Colonic mucosa (tissue), 4 donors: ENCODE data around the gene PSMB3. TPM values are rescaled to one million over a fixed set of nuclear protein-coding genes. Genes with fewer than 3 reads are reported as not detected.

Experiments
- DNase-seq: peaks from one replicate; pipeline ENCODE4 v3.0.0-alpha.2; 2020
- H3K27ac ChIP-seq: fragments of 200-600 bp; one replicate; pipeline ENCODE4 v1.8.0; 2021
- H3K27me3 ChIP-seq: fragments of 200-600 bp; one replicate; pipeline ENCODE4 v1.8.0; 2021
- H3K36me3 ChIP-seq: fragments of 200-600 bp; one replicate; pipeline ENCODE4 v1.8.0; 2021
- H3K4me1 ChIP-seq: fragments of 200-600 bp; one replicate; pipeline ENCODE4 v1.8.0; 2021; ENCODE audit warnings: mild to moderate bottlenecking
- H3K4me3 ChIP-seq: fragments of 200-600 bp; one replicate; pipeline ENCODE4 v1.8.0; 2021
- H3K9ac ChIP-seq, 2 donors: one replicate each; pipeline ENCODE4 v1.7.0; 2013; ENCODE audit warnings: control low read depth in 2 of 2, low read depth in 2 of 2, low read length in 2 of 2
- H3K9me3 ChIP-seq: fragments of 200-600 bp; one replicate; pipeline ENCODE4 v1.8.0; 2021
- intact Hi-C: fragments of 100-400 bp; cut with DNase I; formaldehyde crosslinking; loops from one replicate; pipeline ENCODE4 v1.14.1; 2022
- total RNA-seq, 2 donors: library from RNA; stranded (reverse); fragmentation: NEBNext Ultra II Directional in 1 of 2; extraction: Animal tissue kit (Norgen Biotek cat#: 25700) in 1 of 2; gene quantifications; one replicate each; pipeline ENCODE4 v1.2.1, GENCODE V29; 2021
- TF ChIP-seq, protein P1 (sequence below): fragments of 200-600 bp; IDR thresholded peaks from one replicate; pipeline ENCODE4 v1.8.0; 2022; ENCODE audit warnings: antibody characterized with exemption, mild to moderate bottlenecking
- donor health status: healthy.
- donor health status: DM: no; HTN: no; CAD: no.
- donor health status: DM: no; HTN: no; CAD: no.

Gene PSMB3
- total RNA-seq, 2 donors from 2014 or later, result 160 to 253 TPM

DNA sequence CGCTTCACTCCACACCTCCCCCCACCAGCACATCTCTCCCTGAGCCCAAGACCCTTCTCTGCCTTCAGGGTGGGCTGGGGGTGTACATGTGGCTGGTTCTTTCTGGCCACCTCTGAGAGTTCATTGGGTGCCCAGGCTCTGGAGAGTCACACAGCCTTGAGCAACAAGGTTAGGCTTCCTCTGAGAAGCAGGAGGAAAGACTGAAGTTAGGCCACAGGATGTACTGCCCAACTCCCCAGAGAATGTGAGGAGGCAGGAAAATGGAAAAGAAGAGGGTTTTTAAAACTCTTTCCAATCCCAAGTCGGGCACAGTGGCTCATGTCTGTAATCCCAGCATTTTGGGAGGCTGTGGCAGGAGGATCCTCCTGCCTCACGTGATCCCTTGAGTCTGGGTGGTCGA is 11.7 kb upstream of the PSMB3 start:
- no peaks in the 10 kb centered on the region for H3K36me3 ChIP-seq
- no peak overlapping the region for H3K4me3 ChIP-seq
- peaks cover 21% of the 10 kb centered on the region for H3K4me1 ChIP-seq
- no peaks in the 10 kb centered on the region for H3K9me3 ChIP-seq
- H3K27me3 ChIP-seq, result no peaks in the 10 kb centered on the region
- TF ChIP-seq, protein P1, sequence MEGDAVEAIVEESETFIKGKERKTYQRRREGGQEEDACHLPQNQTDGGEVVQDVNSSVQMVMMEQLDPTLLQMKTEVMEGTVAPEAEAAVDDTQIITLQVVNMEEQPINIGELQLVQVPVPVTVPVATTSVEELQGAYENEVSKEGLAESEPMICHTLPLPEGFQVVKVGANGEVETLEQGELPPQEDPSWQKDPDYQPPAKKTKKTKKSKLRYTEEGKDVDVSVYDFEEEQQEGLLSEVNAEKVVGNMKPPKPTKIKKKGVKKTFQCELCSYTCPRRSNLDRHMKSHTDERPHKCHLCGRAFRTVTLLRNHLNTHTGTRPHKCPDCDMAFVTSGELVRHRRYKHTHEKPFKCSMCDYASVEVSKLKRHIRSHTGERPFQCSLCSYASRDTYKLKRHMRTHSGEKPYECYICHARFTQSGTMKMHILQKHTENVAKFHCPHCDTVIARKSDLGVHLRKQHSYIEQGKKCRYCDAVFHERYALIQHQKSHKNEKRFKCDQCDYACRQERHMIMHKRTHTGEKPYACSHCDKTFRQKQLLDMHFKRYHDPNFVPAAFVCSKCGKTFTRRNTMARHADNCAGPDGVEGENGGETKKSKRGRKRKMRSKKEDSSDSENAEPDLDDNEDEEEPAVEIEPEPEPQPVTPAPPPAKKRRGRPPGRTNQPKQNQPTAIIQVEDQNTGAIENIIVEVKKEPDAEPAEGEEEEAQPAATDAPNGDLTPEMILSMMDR, result no peak
- no peak for DNase-seq
- H3K27ac ChIP-seq, result peak overlapping the region; percentile 90
- peak overlapping the region in 1 of 2 donors; percentile 4 for H3K9ac ChIP-seq
- intact Hi-C loops, result no loop called here

DNA sequence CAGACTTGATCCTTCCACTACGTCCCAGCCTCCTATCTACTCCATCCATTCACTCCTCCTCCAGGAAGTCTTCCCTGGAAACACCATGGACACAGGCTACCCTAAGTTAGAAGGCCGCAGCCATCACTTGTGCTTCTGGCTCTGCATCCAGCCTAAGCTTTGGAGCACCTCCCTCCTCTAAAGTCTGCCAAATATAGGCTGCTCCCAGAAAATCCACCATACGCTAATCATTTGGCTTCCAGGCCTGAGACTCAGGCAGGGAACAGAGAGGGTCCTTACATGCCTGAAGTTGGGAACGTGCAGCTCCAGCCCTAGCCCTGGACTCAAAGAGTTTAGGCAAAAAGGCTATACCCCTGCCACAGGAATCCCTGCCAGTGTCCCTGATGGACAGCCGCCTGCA is 11.1 kb upstream of the PSMB3 start:
- peak overlapping the region; percentile 90 for H3K27ac ChIP-seq
- DNase-seq, result no peak
- no peaks in the 10 kb centered on the region for H3K9me3 ChIP-seq
- intact Hi-C loops, result no loop called here
- TF ChIP-seq, protein P1, result no peak
- H3K27me3 ChIP-seq, result no peaks in the 10 kb centered on the region
- no peak overlapping the region for H3K4me3 ChIP-seq
- H3K36me3 ChIP-seq, result no peaks in the 10 kb centered on the region
- peak overlapping the region; percentile 13 to 86 for H3K9ac ChIP-seq
- H3K4me1 ChIP-seq, result peaks cover 21% of the 10 kb centered on the region

DNA sequence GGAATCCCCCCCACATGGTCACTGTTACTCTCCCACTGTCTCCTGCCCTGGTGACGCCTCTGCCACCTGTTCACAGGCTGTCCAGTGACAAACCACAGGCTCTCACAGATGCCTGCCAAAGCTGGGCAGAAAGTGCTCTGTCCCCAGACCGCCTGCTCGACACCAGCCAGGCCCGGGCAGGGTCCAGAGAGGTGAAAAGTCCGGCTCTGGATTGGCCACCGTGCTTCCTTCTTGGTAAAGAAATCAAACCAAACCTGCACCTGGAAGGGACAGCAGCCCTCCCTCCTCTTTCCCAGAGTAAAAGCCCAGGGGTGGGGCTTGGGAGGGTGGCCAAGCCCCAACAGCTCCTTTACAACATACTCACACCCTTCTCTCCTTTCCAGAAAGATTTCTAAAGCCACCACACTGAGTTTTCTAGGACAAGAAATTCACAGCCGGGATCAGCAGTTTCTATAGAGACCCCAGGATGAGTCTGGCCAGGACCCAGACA is 10.6 kb upstream of the PSMB3 start:
- H3K27ac ChIP-seq, result peak overlapping the region; percentile 90
- no peaks in the 10 kb centered on the region for H3K36me3 ChIP-seq
- DNase-seq, result peak; percentile 86
- H3K9ac ChIP-seq, result peak overlapping the region; percentile 26 to 86
- TF ChIP-seq, protein P1, result no peak
- H3K27me3 ChIP-seq, result no peaks in the 10 kb centered on the region
- peaks cover 21% of the 10 kb centered on the region for H3K4me1 ChIP-seq
- intact Hi-C loops, result no loop called here
- no peak overlapping the region for H3K4me3 ChIP-seq
- no peaks in the 10 kb centered on the region for H3K9me3 ChIP-seq

GRCh38 chr17:38742411-38743308 is 9.9 kb upstream of the PSMB3 start:
- H3K27me3 ChIP-seq, result no peaks in the 10 kb centered on the region
- peak; percentile 90 for DNase-seq
- H3K4me3 ChIP-seq, result no peak overlapping the region
- peaks cover 21% of the 10 kb centered on the region for H3K4me1 ChIP-seq
- TF ChIP-seq, protein P1, result no peak
- no peaks in the 10 kb centered on the region for H3K9me3 ChIP-seq
- peak overlapping the region; percentile 26 to 86 for H3K9ac ChIP-seq
- H3K27ac ChIP-seq, result peak overlapping the region; percentile 90
- intact Hi-C loops, result no loop called here
- no peaks in the 10 kb centered on the region for H3K36me3 ChIP-seq

DNA sequence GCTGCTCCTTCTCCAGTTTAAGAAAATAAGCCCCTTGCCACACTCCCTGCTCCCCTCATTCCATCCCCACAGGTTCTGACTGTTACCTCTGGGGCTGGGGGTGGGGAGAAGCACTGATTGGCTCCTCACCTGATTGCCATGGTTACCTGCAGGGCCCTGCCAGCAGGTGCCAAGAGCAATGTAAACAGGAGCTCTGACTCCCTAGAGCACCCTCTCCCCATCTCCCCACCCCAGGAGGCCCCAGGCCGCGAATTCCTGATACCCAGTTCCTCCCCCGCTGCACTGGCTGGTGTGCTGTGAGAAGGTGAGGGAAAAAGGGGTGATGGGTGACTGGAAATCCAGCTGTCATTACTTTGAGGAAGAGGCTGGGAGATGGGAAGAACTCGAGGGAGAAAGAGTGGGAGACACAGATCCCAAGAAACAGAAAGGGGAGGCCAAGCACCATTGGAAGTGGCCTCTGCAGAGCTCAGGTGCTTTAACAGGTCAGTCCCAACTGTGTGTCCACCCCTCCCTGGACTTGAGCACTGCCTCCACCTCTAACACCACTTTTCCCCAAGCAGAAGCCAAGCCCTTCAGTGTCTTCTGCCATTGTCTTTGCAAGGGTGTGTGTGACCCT is 8.9 kb upstream of the PSMB3 start:
- Histone ChIP-seq H3K27ac (peak overlapping the region; percentile 90), H3K9ac (peak overlapping the region in 1 of 2 donors; percentile 1), H3K4me3 (no peak overlapping the region), H3K27me3 (no peaks in the 10 kb centered on the region), H3K9me3 (no peaks in the 10 kb centered on the region), H3K4me1 (peaks cover 21% of the 10 kb centered on the region), H3K36me3 (no peaks in the 10 kb centered on the region)
- intact Hi-C loops, result no loop called here
- TF ChIP-seq, protein P1, result no peak
- peak; percentile 36 for DNase-seq
